ENCODE results near the gene CTBP2.

Gene CTBP2

GRCh38 chr10:125122566-125122965 is 37.8 kb downstream of the CTBP2 start:
- ChIA-PET POLR2A (no interaction called here), CTCF (no interaction called here)
- H3K4me3 ChIP-seq (ENCODE audit: low read depth, low read length) = no peak overlapping the region
- no peak for TF ChIP-seq CTCF (IDR thresholded peaks at IDR 0.05; ENCODE audit: insufficient read depth, low read length, missing control alignments)
- DNase-seq (ENCODE audit: low read depth, low spot score) = no peak

DNA sequence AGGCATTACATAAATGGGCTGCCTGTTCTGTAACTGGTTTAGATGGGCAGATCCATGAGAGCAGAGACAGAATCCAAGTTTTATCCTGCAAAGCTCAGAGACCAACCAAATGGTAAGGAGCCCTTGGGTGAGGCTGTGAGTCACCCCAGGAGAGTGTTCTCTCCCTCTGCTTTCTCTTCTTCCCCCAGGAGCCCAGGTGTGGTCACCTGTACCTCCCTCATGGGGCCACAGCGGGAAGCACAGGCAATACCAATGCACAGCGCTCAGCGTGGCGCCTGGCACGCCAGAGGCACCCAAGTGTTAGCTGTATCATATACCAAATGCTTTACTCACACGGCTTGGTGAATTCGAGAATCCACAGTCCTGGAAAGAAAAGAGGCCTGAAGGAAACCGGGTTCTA is 39.4 kb downstream of the CTBP2 start:
- CTCF ChIA-PET = interaction anchor here (1.6 kb wide), 1 partner anchor 73 kb away, joined by 5 read pairs; no protein-coding TSS in a partner anchor
- H3K4me3 ChIP-seq (ENCODE audit: low read depth, low read length) = no peak overlapping the region
- no peak for DNase-seq (ENCODE audit: low read depth, low spot score)
- TF ChIP-seq CTCF (IDR thresholded peaks at IDR 0.05; ENCODE audit: insufficient read depth, low read length, missing control alignments) = no peak
- POLR2A ChIA-PET = no interaction called here

DNA sequence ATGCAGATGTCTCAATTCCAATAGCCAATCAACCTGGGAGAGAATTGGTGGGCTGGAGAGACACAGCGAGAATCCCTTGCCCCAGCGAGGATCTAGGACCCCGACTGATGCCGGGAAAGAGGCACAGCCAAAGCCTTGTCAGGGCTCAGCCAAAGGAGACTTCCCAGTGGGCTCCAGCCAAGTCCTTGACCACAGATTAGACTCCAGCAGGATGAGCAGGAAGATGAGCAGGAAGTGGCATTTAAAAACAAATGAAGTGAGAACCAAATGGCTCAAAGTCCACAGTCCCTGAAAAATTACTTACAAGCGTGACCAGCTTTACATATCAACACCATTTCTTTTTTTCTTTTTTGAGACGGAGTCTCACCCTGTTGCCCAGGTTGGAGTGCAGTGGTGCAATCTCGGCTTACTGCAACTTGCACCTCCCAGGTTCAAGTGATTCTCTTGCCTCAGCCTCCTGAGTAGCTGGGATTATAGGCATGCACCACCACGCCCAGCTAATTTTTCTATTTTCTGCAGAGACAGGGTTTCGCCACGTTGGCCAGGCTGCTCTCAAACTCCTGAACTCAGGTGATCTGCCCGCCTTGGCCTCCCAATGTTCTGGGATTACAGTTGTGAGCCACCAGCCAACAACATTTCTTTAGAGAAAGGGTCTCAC is 40.2 kb downstream of the CTBP2 start:
- no peak overlapping the region for H3K4me3 ChIP-seq (ENCODE audit: low read depth, low read length)
- no peak for DNase-seq (ENCODE audit: low read depth, low spot score)
- CTCF ChIA-PET = interaction anchor here (1.6 kb wide), 1 partner anchor 72 kb away, joined by 5 read pairs; no protein-coding TSS in a partner anchor
- POLR2A ChIA-PET = no interaction called here
- TF ChIP-seq CTCF (IDR thresholded peaks at IDR 0.05; ENCODE audit: insufficient read depth, low read length, missing control alignments) = no peak

DNA sequence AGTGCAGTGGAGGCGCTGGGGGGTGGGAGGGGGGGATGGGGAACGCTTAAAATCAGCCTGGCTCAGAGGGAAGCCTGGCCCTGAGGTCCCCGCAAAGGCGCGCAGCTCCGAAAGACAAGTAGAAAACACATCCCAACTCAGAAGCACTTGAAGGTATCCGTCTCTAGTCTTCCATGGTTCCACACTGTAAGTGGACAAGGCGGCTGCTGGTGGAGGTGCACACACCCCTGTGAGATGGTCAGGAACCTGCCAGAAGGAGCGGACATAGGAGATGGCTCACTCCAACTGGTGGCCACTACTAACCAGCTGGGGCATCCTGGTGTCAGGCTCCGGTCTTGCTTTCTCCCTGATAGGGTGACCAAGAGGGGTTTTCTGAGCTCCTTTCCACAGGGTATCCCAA is 41.7 kb downstream of the CTBP2 start:
- no peak for DNase-seq (ENCODE audit: low read depth, low spot score)
- CTCF ChIA-PET = no interaction called here
- no peak overlapping the region for H3K4me3 ChIP-seq (ENCODE audit: low read depth, low read length)
- POLR2A ChIA-PET = no interaction called here
- no peak for TF ChIP-seq CTCF (IDR thresholded peaks at IDR 0.05; ENCODE audit: insufficient read depth, low read length, missing control alignments)

- H3K4me3 ChIP-seq (ENCODE audit: low read depth, low read length) = no peak overlapping the region
- ChIA-PET CTCF (interaction anchor here (0.9 to 2.4 kb wide), 2 partner anchors 13 to 15 kb away, joined by 3 to 6 read pairs; no protein-coding TSS in a partner anchor), POLR2A (no interaction called here)
- no peak for DNase-seq (ENCODE audit: low read depth, low spot score)
- TF ChIP-seq CTCF (IDR thresholded peaks at IDR 0.05; ENCODE audit: insufficient read depth, low read length, missing control alignments) = no peak
Observed at GRCh38 chr10:125118011-125118611, 42.3 kb downstream of the CTBP2 start.

DNA sequence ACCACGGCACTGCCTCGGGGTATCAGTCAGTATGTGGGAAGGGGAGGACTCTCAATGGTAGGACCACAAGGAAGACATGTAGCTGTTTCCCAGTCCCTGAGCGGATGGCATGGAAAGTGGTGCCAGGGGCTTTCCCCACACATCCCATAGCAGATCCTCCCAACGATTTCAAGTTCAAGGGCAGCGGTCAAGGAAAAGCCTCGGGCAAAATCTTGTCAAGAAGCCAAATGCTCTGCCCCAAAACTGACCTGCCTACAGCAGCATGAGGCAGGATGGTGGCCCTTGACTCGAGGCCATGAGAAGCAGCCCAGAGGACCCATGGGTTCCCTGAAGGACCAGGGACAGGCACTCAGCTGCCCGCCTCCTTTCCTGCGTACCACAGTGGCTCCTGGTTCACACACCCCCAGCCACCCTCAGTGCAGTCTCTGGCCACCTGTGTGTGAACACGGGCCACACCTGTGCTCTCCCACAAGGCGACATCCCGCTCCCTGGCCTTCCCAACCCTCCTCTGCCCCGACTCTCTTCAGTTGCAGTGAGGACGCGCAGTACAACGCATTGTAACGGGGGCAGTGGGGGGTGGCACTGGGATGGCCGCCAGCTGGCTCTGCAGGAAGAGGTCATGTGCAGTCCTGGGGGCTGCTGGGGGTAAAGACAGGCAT is 43.6 kb downstream of the CTBP2 start:
- ChIA-PET POLR2A (no interaction called here), CTCF (interaction anchor here (2.4 kb wide), 1 partner anchor 14 kb away, joined by 6 read pairs; no protein-coding TSS in a partner anchor)
- H3K4me3 ChIP-seq (ENCODE audit: low read depth, low read length) = no peak overlapping the region
- TF ChIP-seq CTCF (IDR thresholded peaks at IDR 0.05; ENCODE audit: insufficient read depth, low read length, missing control alignments) = no peak
- DNase-seq (ENCODE audit: low read depth, low spot score) = no peak
